Measurements from ENCODE around the gene RNF157.
"Not testable (repeated sequence)": the region's sequence is repeated elsewhere in the genome, so short reads cannot be mapped to it uniquely, and the experiment has no call there.

Gene RNF157

DNA sequence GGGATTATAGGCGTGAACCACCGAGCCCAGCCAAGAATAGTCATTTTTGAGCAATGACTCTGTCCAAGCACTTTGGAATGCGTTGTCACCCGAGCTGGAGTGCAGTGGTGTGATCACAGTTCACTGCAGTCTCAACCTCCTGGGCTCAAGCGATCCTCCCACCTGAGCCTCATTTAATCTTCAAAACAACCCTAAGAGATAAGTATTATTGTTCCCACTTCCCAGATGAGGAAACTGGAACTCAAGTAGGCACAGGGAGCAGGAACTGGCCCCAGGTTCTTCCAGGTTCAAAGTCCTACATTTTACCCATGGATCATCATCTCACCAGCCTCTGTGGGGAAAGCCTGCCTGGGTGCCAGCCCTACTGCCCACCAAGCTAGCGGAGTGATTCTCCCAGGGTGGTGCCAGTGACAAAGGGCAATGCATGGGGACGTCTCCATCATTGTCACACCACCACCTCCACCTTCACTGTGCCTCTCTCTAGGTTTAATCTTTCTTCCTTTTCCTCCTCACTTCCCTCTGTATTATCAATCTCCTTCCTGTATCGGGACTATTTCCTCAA is 11.3 kb upstream of the RNF157 start:
- H3K4me3 ChIP-seq (ENCODE audit: low read depth, low read length): no peak overlapping the region
- TF ChIP-seq, protein P1, sequence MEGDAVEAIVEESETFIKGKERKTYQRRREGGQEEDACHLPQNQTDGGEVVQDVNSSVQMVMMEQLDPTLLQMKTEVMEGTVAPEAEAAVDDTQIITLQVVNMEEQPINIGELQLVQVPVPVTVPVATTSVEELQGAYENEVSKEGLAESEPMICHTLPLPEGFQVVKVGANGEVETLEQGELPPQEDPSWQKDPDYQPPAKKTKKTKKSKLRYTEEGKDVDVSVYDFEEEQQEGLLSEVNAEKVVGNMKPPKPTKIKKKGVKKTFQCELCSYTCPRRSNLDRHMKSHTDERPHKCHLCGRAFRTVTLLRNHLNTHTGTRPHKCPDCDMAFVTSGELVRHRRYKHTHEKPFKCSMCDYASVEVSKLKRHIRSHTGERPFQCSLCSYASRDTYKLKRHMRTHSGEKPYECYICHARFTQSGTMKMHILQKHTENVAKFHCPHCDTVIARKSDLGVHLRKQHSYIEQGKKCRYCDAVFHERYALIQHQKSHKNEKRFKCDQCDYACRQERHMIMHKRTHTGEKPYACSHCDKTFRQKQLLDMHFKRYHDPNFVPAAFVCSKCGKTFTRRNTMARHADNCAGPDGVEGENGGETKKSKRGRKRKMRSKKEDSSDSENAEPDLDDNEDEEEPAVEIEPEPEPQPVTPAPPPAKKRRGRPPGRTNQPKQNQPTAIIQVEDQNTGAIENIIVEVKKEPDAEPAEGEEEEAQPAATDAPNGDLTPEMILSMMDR (IDR thresholded peaks at IDR 0.05; ENCODE audit: low read depth, low read length, missing control alignments): no peak
- no peak for DNase-seq (ENCODE audit: low read depth)

DNA sequence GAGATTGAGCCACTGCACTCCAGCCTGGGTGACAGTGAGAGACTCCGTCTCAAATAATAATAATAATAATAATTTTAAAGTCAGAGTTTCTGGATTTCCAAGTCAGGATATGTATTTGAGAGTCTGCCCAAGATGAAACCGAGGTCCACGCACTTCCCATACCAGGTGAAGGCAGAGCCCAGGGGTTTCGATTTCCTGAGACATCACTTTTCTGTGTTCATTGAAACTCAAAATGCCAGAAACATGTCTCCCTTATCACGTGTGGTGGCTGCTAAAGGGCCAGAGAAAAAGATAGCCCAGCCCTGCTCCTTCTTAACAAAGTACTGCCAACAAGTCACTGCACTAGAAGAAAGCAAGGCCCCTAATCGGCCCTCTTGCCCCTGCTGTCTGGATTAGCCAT is 9.8 kb upstream of the RNF157 start:
- TF ChIP-seq, protein P1 (IDR thresholded peaks at IDR 0.05; ENCODE audit: low read depth, low read length, missing control alignments): no peak
- H3K4me3 ChIP-seq (ENCODE audit: low read depth, low read length): no peak overlapping the region
- no peak for DNase-seq (ENCODE audit: low read depth)

DNA sequence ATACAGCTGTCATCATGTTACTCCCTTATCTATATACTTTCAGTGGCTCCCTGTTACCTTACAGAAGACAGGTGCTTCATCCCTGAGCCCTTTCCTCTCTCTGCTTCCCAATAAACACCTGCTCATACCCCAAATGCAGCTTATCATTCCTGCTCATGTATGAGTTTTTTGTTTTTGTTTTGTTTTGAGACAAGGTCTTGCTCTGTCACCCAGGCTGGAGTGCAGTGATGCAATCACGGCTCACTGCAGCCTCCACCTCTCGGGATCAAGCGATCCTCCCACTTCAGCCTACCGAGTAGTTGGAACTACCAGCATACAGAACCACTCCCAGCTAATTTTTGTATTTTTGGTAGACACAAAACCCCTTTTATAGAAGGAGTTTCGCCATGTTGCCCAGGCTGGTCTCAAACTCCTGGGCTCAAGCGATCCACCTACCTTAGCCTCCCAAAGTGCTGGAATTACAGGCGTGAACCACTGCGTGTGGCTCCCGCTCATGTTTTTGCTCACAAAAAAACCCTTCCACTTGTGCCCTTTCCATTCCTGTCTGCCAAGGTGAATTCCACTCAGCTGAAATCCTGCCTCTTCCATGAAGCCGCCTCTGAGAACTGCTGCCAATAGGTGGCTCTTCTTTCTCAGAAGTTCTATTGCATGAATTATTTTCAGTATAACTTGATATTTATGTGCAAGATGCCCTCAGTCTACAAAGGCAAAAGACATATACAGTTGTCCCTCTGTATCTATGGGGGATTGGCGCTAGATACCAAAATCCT is 7.9 kb upstream of the RNF157 start:
- TF ChIP-seq, protein P1 (IDR thresholded peaks at IDR 0.05; ENCODE audit: low read depth, low read length, missing control alignments): no peak
- no peak overlapping the region for H3K4me3 ChIP-seq (ENCODE audit: low read depth, low read length)
- DNase-seq (ENCODE audit: low read depth): no peak

DNA sequence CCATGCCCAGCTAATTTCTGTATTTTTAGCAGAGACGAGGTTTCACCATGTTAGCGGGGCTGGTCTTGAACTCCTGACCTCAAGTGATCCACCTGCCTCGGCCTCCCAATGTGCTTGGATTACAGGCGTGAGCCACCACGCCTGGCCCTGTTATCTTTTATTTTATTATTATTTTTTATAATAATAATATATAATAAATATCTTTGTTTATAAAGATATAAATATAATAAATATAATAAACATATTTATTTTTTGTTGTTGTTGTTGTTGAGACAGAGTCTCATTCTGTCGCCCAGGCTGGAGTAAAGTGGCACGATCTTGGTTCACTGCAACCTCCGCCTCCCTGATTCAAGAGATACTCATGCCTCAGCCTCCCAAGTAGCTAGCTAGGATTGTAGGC is 7.0 kb upstream of the RNF157 start:
- no peak for DNase-seq (ENCODE audit: low read depth)
- TF ChIP-seq, protein P1 (IDR thresholded peaks at IDR 0.05; ENCODE audit: low read depth, low read length, missing control alignments): no peak

DNA sequence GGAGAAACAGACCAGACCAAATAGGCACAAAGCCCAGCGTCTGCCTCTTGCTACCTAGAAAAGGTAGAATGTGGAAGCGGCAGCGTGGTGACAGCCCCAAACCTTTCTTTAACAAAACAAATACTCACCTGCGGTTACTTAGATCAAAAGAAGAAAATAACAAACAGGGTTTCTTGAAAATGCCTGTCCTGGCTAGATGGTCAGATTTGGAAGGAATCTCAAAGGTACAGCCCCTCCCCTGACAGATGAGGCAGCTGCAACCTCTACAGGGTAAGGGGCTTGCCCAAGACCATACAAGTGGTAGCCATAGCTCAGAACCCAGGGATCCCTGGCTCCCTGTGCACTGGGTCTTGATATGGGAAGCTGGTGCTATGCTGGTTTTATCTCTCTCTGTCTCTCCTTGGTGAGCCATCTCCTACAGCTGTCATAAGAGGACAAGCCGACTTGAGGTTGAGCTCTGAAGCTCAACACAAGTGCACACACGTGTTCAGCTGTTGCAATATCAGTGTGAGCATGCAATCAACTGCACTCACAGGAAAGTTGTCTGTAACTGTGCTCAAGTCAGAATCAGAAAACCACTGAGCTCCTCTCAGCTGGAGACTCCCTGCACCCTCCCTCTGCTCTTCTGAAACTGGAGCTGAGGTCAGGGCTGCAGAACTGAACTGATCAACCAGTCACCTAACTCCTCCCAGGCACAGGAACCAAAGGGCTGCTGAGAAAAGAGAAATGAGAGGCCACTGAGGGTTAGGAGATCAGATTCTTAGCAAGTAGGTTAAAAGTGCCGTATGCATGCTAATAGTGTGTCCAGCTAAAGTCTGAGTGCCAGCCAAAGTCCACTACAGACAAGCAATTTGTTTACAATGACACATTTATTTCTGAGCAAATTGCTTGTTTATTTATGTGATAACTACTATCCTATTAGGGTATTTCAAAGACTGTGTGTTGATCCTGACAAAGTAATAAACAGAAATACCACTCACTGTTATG is 6.1 kb upstream of the RNF157 start:
- no peak overlapping the region for H3K4me3 ChIP-seq (ENCODE audit: low read depth, low read length)
- DNase-seq (ENCODE audit: low read depth): peak; percentile 98
- TF ChIP-seq, protein P1 (IDR thresholded peaks at IDR 0.05; ENCODE audit: low read depth, low read length, missing control alignments): no peak

More for the DNA sequence above, 7.0 kb upstream of the RNF157 start:
- no peak overlapping the region for H3K4me3 ChIP-seq (ENCODE audit: low read depth, low read length)

DNA sequence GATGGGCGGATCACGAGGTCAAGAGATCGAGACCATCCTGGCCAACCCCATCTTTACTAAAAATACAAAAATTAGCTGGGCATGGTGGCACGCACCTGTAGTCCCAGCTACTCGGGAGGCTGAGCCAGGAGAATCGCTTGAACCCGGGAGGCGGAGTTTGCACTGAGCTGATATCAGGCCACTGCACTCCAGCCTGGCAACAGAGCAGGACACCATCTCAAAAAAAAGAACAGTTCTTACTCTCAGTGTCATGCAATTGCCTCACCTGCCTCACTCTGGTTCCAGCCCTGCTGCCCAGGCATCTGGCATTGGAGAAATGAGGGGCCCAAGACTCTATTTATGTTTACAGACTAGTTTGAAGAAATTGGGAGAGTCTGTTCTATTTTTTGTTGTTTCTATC is 4.4 kb upstream of the RNF157 start:
- DNase-seq (ENCODE audit: low read depth); H3K4me3 ChIP-seq (ENCODE audit: low read depth, low read length): not testable (repeated sequence)

Data from GM12864 (cell line).